Mesenchymal stem cell (in vitro differentiated cells and primary cell): ENCODE results near the gene CFAP58.

ENCODE experiments used
- DNase-seq: peaks from one replicate; pipeline ENCODE4 v3.0.0-alpha.2; 2013
- H2AFZ ChIP-seq: one replicate; pipeline ENCODE4 v1.6.1; 2013; ENCODE audit warnings: low read depth, mild to moderate bottlenecking, control low read depth, inconsistent platforms, low read length, moderate library complexity
- H2AK5ac ChIP-seq: 2 replicates; pipeline ENCODE4 v1.6.1; 2013; ENCODE audit warnings: low read length, moderate library complexity, mild to moderate bottlenecking, inconsistent platforms; ENCODE audit not compliant: severe bottlenecking
- H2BK120ac ChIP-seq: one replicate; pipeline ENCODE4 v1.6.1; 2013; ENCODE audit warnings: low read depth, mild to moderate bottlenecking, inconsistent platforms, low read length, moderate library complexity
- H2BK12ac ChIP-seq, 2 experiments: one replicate each; pipeline ENCODE4 v1.6.1; 2013; ENCODE audit warnings: inconsistent platforms in 2 of 2, low read length in 2 of 2, mild to moderate bottlenecking in 2 of 2, moderate library complexity in 2 of 2, control low read depth in 1 of 2
- H2BK15ac ChIP-seq: one replicate; pipeline ENCODE4 v1.6.1; 2013; ENCODE audit warnings: mild to moderate bottlenecking, low read depth, inconsistent platforms; ENCODE audit not compliant: poor library complexity, severe bottlenecking
- H2BK5ac ChIP-seq: 2 replicates; pipeline ENCODE4 v1.6.1; 2013; ENCODE audit warnings: low read depth, mild to moderate bottlenecking, low read length, control low read depth, inconsistent platforms; ENCODE audit not compliant: poor library complexity, severe bottlenecking
- H3K14ac ChIP-seq, 2 experiments: one replicate each; pipeline ENCODE4 v1.6.1; 2013; ENCODE audit warnings: inconsistent platforms in 2 of 2, low read length in 2 of 2, control low read depth in 1 of 2, mild to moderate bottlenecking in 1 of 2, moderate library complexity in 1 of 2
- H3K18ac ChIP-seq, 2 experiments: one replicate each; pipeline ENCODE4 v1.6.1; 2013; ENCODE audit warnings: inconsistent platforms in 2 of 2, low read length in 2 of 2, control low read depth in 1 of 2, low read depth in 1 of 2, mild to moderate bottlenecking in 1 of 2
- H3K23ac ChIP-seq, 2 experiments: one replicate each; pipeline ENCODE4 v1.6.1; 2013; ENCODE audit warnings: inconsistent platforms in 2 of 2, low read length in 2 of 2, mild to moderate bottlenecking in 2 of 2, moderate library complexity in 2 of 2, control low read depth in 1 of 2
- H3K27ac ChIP-seq: 2 replicates; pipeline ENCODE4 v1.5.1; 2013; ENCODE audit warnings: mild to moderate bottlenecking, moderate library complexity, low read length, control low read depth, inconsistent platforms; ENCODE audit not compliant: poor library complexity, severe bottlenecking
- H3K27me3 ChIP-seq, 2 experiments: 2 replicates each; pipeline versions ENCODE4 v1.6.1 to v1.7.0; 2013; ENCODE audit warnings: low read length in 2 of 2, mild to moderate bottlenecking in 2 of 2, moderate library complexity in 2 of 2, control low read depth in 1 of 2, inconsistent platforms in 1 of 2; ENCODE audit not compliant: control insufficient read depth in 1 of 2, insufficient read depth in 1 of 2
- H3K36me3 ChIP-seq, 2 experiments: 2 replicates each; pipeline versions ENCODE4 v1.6.1 to v1.7.0; 2013; ENCODE audit warnings: low read length in 2 of 2, control low read depth in 1 of 2, inconsistent platforms in 1 of 2, low read depth in 1 of 2, mild to moderate bottlenecking in 1 of 2; ENCODE audit not compliant: insufficient read depth in 2 of 2, control insufficient read depth in 1 of 2
- H3K4ac ChIP-seq, 2 experiments: one replicate each; pipeline ENCODE4 v1.6.1; 2013; ENCODE audit warnings: inconsistent platforms in 2 of 2, low read length in 2 of 2, mild to moderate bottlenecking in 2 of 2, moderate library complexity in 2 of 2, control low read depth in 1 of 2, low read depth in 1 of 2
- H3K4me1 ChIP-seq: 2 replicates; pipeline ENCODE4 v1.6.1; 2013; ENCODE audit warnings: low read depth, low read length, control low read depth; ENCODE audit not compliant: control insufficient read depth, insufficient read depth
- H3K4me2 ChIP-seq: 2 replicates; pipeline ENCODE4 v1.6.1; 2013; ENCODE audit warnings: low read length, mild to moderate bottlenecking, inconsistent platforms; ENCODE audit not compliant: poor library complexity, severe bottlenecking
- H3K4me3 ChIP-seq, 2 experiments: 2 replicates each; pipeline versions ENCODE4 v1.5.1 to v1.7.0; 2013; ENCODE audit warnings: low read length in 2 of 2, mild to moderate bottlenecking in 2 of 2, control low read depth in 1 of 2, low read depth in 1 of 2; ENCODE audit not compliant: insufficient read depth in 1 of 2
- H3K79me1 ChIP-seq: replicated peaks from 2 replicates; pipeline ENCODE4 v1.6.1; 2013; ENCODE audit warnings: mild to moderate bottlenecking, control low read depth, low read length, inconsistent platforms; ENCODE audit not compliant: poor library complexity, severe bottlenecking
- H3K9ac ChIP-seq: 2 replicates; pipeline ENCODE4 v1.7.0; 2013; ENCODE audit warnings: mild to moderate bottlenecking, low read length, moderate library complexity
- H3K9me3 ChIP-seq: 2 replicates; pipeline ENCODE4 v1.7.0; 2013; ENCODE audit warnings: mild to moderate bottlenecking, low read length; ENCODE audit not compliant: control insufficient read depth
- H4K8ac ChIP-seq: one replicate; pipeline ENCODE4 v1.6.1; 2013; ENCODE audit warnings: inconsistent platforms, mild to moderate bottlenecking, low read length, moderate library complexity
- H4K91ac ChIP-seq: one replicate; pipeline ENCODE4 v1.6.1; 2013; ENCODE audit warnings: mild to moderate bottlenecking, low read length, inconsistent platforms
- WGBS: methylation state at CpG from one replicate; pipeline ENCODE4 v1.1.7; 2013; ENCODE audit warnings: mixed read lengths; 5-methylcytosine and 5-hydroxymethylcytosine counted together

Gene CFAP58

DNA sequence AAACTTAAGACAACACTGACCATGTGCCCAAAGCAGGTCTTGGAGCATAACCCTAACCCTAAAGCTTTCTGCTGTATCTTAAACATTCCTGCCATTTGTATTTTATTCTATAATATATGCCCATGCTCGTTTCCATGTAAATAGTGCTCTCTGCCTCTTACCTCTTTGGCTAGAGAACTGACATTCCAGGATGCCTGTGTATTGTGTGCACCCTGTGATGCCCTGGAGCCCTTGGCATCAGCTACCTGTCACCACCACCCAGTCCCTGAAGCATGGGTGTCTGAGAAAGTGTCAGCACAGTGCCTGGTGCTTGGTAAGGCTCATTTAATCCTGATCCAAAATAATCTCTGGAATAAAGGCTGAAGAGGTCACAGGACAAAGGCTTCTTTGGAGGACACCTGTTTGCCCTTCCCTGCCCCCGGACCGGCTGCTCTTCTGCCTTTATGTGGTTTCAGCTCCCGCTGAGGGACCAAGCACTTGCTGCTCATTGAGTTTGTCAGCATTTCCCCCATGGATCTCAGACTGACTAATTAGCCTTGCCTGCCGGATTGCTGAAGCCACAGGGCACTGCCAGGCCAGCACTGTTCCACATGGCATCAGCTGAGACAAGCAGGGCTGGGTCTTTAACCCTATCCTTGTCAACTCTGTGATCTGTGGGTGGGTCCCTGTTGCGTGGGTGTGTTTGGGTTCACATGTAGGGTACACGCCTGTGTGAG is 148.4 kb downstream of the CFAP58 start:
- WGBS, result 67% methylated on average over 7 of the region's 7 CpGs
- Histone ChIP-seq H3K14ac (no peak overlapping the region), H3K4me3 (no peak overlapping the region), H3K18ac (no peak overlapping the region), H2BK5ac (no peak overlapping the region), H3K79me1 (no peaks in the 10 kb centered on the region), H4K8ac (no peak overlapping the region), H4K91ac (no peak overlapping the region), H3K23ac (no peak overlapping the region), H3K9ac (no peak overlapping the region), H2BK120ac (no peak overlapping the region), H3K9me3 (no peaks in the 10 kb centered on the region), H2BK15ac (no peak overlapping the region), H3K4me1 (no peaks in the 10 kb centered on the region), H3K4me2 (no peak overlapping the region), H3K27ac (no peak overlapping the region), H3K36me3 (no peaks in the 10 kb centered on the region), H3K4ac (no peak overlapping the region), H3K27me3 (peaks cover 0 to 21% of the 10 kb centered on the region in 2 experiments), H2BK12ac (no peak overlapping the region), H2AK5ac (no peak overlapping the region), H2AFZ (no peak overlapping the region)
- DNase-seq, result no peak

DNA sequence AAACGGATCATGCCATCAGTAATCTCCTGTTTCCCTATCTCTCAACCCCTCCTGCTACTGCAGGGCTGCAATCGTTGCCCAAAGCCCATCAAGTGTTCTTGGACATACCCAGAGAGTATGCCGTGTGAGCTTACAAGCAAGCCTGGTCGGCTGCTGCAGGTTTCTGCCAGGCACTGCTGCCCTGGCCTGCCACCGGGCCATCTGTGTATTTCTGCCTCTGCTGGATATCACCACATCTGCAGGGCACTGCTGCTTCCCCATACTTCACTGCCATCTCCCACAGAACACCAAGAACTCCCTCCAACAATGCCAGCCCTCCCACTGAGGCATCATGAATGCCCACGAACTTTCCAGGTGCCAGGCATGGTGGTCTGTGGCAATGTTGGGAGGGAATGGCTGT is 149.3 kb downstream of the CFAP58 start:
- H3K27ac ChIP-seq, result no peak overlapping the region
- H2AFZ ChIP-seq, result no peak overlapping the region
- H4K8ac ChIP-seq, result no peak overlapping the region
- H3K9ac ChIP-seq, result no peak overlapping the region
- H3K79me1 ChIP-seq, result no peaks in the 10 kb centered on the region
- H3K4me2 ChIP-seq, result no peak overlapping the region
- H3K4me1 ChIP-seq, result no peaks in the 10 kb centered on the region
- no peak overlapping the region for H2BK120ac ChIP-seq
- 61% methylated on average over 6 of the region's 6 CpGs for WGBS
- no peak for DNase-seq
- H3K36me3 ChIP-seq, result no peaks in the 10 kb centered on the region
- no peak overlapping the region for H3K4ac ChIP-seq
- no peak overlapping the region for H3K18ac ChIP-seq
- H3K23ac ChIP-seq, result no peak overlapping the region
- H3K4me3 ChIP-seq, result no peak overlapping the region
- H3K9me3 ChIP-seq, result no peaks in the 10 kb centered on the region
- no peak overlapping the region for H2AK5ac ChIP-seq
- no peak overlapping the region for H2BK12ac ChIP-seq
- no peak overlapping the region for H3K14ac ChIP-seq
- peaks cover 0 to 28% of the 10 kb centered on the region in 2 experiments for H3K27me3 ChIP-seq
- H4K91ac ChIP-seq, result no peak overlapping the region
- no peak overlapping the region for H2BK15ac ChIP-seq
- no peak overlapping the region for H2BK5ac ChIP-seq
